ENCODE data around the gene HEPN1.

DNA sequence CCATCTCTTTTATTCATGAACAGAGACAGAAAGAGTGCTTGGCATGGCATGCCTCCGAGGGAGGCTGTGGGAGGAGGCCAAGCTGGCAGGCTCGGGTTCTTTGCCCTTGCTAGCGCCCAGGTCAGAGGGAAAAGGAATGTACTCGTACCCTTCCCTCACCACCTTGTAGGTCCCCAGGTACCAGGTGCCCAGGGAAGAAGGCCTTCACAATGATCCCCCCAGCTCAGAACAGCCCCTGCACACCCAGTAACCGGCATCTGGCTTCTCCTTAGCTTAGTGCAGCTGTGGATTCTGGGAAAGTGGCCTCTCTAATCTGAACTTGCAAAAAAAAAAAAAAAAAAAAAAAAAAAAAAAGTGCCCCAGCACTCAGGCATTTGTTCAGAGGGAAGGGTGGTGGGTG, 1.3 kb downstream of the HEPN1 start:
- TF ChIP-seq, protein P1, sequence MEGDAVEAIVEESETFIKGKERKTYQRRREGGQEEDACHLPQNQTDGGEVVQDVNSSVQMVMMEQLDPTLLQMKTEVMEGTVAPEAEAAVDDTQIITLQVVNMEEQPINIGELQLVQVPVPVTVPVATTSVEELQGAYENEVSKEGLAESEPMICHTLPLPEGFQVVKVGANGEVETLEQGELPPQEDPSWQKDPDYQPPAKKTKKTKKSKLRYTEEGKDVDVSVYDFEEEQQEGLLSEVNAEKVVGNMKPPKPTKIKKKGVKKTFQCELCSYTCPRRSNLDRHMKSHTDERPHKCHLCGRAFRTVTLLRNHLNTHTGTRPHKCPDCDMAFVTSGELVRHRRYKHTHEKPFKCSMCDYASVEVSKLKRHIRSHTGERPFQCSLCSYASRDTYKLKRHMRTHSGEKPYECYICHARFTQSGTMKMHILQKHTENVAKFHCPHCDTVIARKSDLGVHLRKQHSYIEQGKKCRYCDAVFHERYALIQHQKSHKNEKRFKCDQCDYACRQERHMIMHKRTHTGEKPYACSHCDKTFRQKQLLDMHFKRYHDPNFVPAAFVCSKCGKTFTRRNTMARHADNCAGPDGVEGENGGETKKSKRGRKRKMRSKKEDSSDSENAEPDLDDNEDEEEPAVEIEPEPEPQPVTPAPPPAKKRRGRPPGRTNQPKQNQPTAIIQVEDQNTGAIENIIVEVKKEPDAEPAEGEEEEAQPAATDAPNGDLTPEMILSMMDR (IDR thresholded peaks at IDR 0.05) = no peak
- TF ChIP-seq EZH2 (IDR thresholded peaks at IDR 0.05) (no peak), EZH2phosphoT487 (IDR thresholded peaks at IDR 0.05) (no peak)

Measured in neural progenitor cell (in vitro differentiated cells).